CD4-positive, alpha-beta T cell treated with Interleukin-1 beta for 1 hour (primary cell): Measurements from ENCODE around the gene SRCIN1.
"Not testable (repeated sequence)": the region's sequence is repeated elsewhere in the genome, so short reads cannot be mapped to it uniquely, and the experiment has no call there.

Source experiments
- DNase-seq, 2 donors: peaks; one replicate each; pipeline ENCODE4 v3.0.0-alpha.2; 2020 to 2022

SRCIN1 gene, protein sequence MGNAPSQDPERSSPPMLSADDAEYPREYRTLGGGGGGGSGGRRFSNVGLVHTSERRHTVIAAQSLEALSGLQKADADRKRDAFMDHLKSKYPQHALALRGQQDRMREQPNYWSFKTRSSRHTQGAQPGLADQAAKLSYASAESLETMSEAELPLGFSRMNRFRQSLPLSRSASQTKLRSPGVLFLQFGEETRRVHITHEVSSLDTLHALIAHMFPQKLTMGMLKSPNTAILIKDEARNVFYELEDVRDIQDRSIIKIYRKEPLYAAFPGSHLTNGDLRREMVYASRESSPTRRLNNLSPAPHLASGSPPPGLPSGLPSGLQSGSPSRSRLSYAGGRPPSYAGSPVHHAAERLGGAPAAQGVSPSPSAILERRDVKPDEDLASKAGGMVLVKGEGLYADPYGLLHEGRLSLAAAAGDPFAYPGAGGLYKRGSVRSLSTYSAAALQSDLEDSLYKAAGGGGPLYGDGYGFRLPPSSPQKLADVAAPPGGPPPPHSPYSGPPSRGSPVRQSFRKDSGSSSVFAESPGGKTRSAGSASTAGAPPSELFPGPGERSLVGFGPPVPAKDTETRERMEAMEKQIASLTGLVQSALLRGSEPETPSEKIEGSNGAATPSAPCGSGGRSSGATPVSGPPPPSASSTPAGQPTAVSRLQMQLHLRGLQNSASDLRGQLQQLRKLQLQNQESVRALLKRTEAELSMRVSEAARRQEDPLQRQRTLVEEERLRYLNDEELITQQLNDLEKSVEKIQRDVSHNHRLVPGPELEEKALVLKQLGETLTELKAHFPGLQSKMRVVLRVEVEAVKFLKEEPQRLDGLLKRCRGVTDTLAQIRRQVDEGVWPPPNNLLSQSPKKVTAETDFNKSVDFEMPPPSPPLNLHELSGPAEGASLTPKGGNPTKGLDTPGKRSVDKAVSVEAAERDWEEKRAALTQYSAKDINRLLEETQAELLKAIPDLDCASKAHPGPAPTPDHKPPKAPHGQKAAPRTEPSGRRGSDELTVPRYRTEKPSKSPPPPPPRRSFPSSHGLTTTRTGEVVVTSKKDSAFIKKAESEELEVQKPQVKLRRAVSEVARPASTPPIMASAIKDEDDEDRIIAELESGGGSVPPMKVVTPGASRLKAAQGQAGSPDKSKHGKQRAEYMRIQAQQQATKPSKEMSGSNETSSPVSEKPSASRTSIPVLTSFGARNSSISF

DNA sequence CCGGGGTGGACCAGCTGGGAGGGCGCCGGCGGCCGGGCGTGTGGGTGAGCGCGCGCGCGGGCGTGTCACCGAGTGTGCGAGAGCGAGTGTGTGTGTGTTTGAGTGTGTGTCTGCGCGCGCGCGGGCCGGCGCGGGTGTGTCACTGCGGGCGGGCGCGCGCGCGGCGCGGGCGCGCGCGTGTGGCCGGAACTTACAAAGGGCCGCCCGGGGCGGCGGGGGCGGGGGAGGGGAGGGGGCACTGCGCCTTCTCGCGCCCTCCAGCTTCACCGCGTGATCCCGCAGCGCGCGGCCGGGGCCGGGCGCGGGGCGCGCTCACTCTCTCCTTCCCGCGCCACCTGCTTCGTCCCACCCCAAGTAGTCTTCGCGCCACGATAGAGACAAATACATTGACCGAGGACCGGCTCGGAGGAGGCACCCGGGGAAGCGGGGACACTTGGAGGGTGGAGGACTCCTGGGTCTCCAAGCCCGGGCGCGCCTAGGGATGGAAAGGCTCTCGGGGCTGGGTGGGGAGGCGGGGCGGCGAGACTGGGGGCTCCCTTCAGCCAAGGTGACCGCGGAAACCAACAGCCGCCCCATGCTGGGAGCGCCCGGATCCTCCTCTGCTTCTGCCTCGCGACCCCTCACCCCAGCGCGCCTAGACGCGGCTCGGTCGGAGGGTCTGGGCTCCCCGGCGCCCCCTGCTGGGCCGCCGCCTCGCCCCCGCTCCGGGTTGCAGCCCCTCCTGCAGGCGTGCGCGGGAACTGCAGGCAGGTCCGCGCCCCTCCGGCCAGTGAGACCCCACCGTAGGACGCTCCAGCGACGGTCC, at the start of gene SRCIN1:
SRCIN1 (minus strand) TSS at position 112 of the 805 bp plus-strand sequence. CDS start 247 bp downstream, outside the sequence.
- peak; percentile 59 to 61 for DNase-seq

DNA sequence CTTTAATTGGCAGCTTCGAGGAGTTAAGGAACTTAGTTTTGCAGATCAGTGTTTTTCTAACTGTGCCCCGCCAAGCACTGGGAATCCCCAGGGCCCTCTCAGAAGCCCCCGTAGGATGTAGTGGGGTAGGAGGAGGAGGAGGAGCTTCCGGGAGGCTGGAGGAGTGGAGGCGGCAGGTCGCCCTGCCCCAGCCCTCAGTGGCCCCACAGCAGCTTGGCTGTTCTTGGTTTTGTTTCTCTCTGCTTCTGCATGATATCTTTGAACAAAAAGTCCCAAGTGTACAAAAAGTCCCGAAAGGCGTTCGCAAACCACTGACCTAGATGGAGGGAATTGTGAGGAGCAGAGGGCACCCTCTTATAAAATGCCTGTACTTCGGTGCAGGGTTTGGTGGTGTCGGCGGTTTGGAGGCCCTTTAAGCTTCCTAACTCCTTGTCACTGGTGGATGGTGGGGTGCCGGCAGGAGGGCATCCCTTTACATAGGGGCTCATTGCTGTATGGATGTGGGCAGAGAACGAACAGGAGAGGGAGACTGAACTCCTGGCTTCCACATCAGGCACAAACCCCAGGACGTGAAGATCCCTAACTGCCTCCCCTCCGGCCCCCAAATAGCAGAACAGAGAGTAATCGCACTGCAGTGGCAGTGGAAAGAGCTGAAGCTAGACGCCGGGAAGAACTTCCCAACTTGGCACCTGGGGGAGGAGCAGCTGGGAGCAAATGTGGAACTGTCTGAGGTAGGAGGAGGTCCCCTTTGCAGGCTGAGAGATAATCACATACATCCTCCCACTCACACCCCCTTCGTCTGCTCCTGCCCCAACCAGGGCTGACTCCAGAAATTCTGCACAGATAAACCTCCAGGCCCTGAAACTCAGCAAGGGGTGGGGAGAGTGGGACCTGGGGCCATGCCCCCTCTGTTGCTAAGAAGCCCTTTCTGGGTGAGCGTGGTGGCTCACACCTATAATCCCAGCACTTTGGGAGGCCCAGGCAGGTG, 49.0 kb upstream of the SRCIN1 start:
- DNase-seq, result no peak

DNA sequence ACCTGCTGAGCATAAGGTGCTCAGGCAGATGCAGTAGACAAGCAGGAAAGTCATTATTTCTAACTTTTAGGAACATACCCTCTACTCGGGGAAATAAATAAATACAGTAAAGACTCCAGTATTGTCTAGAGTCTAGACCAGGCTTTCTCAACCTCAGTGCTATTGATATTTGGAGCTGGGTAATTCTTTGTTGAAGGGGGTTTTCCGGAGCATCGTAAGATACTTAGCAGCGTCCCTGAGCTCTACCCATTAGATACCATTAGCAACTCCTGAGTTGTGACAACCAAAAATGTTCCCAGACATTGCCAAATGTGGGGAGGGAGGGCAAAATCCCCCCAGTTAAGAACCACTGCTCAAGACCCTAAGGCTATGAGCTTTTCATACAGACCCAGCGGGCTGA, 47.9 kb upstream of the SRCIN1 start:
- no peak for DNase-seq

DNA sequence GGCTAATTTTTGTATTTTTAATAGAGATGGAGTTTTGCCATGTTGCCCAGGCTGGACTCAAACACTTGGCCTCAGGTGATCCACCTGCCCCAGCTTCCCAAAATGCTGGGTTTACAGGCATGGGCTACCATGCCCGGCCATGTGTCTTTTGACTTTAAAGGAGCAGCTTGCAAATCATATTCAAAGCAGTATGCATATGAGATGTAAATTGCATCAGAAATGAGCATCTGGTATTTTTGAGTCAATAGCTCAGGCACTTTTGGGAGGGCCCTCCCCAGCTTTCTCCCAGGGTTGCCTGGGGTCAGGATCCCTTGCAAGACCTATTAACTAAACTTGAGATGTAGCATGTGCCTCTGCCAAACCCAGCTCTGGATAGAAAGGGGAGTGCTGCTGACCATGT, 47.5 kb upstream of the SRCIN1 start:
- DNase-seq, result no peak

DNA sequence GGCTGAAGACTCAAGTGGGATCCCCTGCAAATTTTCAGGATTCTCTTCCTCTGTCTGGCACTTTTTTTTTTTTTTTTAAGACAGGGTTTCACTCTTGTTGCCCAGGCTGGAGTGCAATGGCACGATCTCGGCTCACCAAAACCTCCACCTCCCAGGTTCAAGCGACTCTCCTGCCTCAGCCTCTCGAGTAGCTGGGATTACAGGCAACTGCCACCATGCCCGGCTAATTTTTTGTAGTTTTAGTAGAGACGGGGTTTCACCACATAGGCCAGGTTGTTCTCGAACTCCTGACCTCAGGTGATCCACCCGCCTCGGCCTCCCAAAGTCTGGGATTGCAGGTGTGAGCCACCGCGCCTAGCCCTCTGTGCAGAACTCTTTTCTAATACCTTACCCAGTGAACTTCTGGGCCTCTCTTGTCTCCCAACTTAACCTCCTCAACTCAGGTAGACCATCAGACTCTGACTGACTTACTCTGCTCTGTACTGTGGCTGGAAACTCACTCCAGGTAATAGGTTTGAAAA, 45.0 kb upstream of the SRCIN1 start:
- not testable (repeated sequence) for DNase-seq

DNA sequence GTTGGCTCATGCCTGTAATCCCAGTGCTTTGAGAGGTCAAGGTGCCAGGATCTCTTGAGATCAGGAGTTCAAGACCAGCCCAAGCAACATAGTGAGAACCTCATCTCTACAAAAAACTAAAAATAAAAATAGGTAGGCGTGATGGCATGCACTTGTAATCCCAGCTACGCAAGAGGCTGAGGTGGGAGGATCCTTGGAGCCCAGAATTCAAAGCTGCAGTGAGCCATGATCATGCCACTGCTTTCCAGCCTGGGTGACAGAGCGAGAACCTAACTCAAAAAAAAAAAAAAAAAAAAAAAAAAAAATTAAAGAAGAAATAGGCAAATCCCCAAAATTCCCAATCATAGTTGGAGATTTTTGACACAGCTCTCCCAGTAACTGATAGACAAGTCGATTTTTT, 32.2 kb upstream of the SRCIN1 start:
- DNase-seq, result no peak

DNA sequence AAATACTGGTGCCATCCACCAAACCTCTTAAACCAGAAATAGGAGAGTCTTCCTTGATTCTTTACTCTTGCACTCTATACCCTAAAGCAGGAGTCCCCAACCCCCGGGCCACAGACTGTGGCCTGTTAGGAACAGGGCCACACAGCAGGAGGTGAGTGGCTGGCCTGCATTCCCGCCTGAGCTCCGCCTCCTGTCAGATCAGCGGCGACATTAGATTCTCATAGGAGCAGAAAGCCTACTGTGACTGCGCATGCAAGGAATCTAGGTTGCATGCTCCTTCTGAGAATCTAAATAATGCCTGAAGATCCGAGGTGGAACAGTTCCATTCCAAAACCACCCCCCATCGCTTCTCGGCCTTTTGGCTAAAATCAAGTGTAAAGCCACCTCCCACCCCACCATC, 30.3 kb upstream of the SRCIN1 start:
- DNase-seq, result no peak

DNA sequence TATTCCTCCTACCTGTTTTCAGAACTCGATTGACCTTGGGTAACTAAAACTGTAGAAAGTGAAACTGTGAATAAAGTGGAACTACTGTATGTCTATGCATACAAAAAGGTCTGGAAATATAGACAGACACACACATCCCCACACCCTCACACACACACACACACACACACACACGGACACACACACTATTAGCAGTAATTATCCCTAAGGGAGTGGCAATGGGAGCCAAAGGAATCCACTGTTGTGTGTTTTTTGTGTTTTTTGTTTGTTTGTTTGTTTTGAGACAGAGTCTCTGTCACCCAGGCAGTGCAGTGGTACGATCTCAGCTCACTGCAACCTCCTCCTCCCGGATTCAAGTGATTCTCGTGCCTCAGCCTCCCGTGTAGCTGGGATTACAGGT, 26.6 kb upstream of the SRCIN1 start:
- no peak for DNase-seq

DNA sequence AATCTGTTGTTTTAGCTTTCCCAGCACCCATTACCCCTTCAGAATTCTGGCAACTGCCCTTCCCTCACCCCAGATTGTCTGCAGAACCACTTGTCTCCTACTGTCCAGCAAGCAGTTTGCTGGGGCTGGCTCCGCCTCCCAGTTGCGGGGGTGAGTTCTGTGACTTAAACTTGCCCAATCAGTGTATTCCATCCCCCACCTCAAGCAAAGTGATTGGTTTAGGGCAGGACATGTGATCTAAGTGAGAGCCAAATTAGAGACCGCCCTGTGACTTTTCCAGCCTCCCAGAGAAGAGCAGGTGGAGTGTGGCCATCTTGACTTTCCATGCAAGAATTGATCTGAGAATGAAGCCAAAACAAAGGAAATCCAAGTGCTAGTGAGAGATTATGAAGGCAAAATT, 22.7 kb upstream of the SRCIN1 start:
- DNase-seq, result no peak

DNA sequence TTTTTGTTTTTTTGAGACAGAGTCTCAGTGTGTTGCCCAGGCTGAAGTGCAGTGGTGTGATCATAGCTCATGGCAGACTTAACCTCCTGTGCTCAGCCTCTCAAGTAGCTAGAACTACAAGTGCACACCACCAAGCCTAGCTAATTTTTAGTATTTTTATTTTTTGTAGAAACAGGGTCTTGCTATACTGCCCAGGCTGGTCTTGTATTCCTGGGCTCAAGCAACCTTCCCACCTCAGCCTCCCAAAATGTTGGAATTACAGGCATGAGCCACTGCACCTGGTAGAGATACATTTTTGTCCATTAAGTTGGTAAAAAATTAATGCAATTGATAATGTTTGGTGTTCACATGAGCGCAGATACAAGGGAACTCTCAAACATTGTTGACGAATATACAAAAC, 22.2 kb upstream of the SRCIN1 start:
- DNase-seq, result no peak

DNA sequence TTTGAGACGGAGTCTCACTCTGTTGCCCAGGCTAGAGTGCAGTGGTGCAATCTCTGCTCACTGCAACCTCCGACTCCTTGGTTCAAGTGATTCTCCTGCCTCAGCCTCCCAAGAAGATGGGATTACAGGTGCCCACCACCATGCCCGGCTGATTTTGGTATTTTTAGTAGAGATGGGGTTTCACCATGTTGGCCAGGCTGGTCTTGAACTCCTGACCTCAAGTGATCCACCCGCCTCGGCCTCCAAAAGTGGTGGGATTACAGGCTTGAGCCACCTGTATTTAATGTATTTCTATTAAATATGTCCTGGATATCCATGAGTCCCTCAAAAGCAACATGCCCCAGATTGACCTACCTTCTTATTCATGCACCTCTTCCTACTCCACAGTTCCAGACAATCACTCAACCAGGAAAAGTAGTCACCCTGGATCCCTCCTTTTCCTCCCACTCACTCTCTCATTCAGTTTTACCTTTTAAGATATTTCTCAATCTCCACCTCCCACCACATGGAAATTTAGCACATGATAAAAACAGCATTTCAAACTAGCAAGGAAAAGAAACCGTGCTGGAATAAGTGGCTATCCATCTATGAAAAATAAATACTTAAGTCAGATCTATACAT, 21.0 kb upstream of the SRCIN1 start:
- DNase-seq, result not testable (repeated sequence)

DNA sequence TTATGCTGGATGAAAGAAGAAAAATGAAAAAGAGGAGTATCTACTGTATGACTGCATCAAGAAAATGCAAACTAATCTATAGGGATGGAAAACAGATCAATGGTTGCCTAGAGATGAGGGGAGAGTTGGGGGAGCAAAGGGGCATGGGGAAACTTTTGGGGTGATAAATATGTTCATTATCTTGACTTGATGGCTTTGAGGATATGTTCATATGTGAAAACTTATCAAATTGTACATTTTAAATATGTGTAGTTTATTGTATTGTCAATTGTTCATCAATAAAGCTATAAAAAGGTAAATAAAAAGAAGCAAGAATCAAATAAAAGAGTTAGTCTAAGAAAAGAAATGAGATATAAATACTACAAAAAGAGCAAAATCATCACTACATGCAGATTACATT, 19.7 kb upstream of the SRCIN1 start:
- no peak for DNase-seq

DNA sequence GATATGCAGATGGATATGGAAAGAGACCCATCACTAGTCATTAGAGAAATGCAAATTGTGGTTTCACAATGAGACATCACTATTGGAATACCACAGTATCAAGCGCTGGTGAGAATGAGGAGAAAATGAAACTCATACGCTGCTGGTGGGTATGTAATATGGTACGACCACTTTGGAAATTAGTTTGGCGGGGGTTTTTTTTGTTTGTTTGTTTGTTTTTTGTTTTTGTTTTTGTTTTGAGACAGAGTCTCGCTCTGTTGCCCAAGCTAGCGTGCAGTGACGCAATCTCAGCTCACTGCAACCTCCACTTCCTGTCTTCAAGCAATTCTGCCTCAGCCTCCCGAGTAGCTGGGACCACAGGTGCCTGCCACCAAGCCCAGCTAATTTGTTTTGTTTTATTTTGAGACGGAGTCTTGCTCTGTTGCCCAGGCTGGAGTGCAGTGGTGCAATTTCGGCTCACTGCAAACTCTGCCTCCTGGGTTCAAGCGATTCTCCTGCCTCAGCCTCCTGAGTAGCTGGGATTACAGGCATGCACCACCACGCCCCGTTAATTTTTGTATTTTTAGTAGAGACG, 19.1 kb upstream of the SRCIN1 start:
- DNase-seq, result peak in 1 of 2 donors; percentile 12

DNA sequence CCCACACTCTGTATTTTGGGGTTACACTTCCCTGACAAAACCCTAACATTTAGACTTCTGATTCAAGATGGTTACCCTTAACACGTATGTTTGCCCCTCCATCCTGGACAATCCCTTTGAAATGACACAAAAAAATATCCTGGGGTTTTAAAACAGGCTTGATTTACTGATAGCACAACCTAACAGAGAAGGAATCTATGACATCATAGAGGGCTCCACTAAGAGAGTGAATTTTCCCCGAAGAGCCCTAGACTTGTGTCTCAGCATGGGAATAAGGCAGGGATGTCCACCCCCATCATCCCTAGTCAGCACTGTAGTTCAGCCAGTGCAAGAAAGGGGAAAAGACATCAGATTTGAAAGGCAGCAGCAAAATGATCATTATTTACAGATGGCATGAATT, 15.8 kb upstream of the SRCIN1 start:
- no peak for DNase-seq

DNA sequence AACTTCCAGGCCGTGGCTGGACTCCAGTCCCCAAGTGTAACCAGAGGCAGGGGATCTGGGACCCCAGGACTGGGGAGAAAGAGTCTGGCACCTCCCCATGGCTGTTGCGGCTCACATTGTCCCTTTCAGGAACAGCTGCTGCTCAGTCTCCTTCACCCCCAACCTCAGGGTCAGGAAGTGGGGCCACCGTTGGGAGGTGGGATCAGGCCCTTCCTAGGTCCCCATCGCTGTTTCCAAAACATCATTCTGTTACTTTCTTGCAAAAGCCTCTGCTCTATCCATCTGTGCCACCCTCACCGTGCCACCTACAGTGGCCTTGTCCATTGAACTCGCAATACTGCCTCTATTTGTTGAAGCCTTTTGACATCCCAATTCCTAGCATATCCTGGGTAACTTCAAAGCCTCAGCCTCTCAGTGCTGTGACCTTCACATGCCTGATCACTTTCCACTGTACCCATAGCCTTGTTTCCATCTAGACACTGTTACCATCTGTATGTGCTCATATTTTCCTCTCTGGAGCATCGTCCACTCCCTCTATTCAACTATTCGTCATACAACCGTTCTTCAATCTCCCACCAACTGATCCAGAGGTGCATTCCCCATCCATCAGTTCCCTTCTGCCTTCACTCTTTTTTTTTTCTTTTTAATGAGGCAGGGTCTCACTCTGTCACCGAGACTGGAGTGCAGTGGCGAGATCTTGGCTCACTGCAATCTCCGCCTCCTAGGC, 15.0 kb upstream of the SRCIN1 start:
- no peak for DNase-seq

DNA sequence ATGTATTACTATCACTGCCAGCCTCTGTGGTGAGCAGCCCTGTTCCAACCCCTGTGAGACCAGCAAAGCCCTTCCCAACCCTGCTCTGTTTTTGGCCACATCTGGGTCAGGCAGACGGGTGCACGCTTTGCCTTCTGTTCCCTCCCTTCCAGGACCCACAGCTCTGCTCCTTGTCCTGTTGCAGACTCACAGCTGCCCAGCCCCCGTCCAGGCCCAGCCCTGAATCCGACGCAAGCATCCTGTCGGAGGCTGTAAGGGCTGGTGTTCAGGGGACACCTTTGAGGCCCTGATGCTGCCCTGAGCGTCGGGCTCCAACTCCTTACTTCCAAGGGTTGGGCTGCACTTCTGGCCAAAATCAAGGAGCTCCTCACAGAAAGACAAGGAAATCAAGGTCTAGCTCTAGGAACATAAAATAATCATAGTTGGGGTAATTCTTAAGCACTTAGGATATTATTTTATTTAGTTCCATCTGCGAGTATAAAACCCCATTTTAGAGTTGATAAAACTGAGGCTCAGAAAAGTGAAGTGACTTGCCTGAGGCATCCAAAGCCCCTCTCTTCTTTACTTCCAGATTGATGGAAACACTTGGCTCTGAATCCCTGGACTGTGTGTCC, 14.3 kb upstream of the SRCIN1 start:
- DNase-seq, result no peak

DNA sequence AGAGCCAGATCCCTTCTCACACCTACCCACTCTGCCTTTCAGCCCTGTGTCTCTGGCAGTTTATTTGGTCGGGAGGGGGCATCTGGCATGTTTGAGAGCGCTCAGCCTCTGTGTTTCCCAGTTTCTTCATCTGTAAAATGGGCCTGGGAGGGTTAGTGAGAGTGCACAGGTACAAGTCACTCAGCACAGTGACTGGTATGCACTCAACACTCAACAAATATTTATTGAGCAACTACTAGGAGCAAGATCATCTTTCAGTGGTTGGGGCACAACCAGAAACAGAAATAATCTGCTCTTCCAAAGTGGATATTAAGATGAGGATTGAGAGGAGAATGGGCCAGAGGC, 13.7 kb upstream of the SRCIN1 start:
- DNase-seq, result no peak

DNA sequence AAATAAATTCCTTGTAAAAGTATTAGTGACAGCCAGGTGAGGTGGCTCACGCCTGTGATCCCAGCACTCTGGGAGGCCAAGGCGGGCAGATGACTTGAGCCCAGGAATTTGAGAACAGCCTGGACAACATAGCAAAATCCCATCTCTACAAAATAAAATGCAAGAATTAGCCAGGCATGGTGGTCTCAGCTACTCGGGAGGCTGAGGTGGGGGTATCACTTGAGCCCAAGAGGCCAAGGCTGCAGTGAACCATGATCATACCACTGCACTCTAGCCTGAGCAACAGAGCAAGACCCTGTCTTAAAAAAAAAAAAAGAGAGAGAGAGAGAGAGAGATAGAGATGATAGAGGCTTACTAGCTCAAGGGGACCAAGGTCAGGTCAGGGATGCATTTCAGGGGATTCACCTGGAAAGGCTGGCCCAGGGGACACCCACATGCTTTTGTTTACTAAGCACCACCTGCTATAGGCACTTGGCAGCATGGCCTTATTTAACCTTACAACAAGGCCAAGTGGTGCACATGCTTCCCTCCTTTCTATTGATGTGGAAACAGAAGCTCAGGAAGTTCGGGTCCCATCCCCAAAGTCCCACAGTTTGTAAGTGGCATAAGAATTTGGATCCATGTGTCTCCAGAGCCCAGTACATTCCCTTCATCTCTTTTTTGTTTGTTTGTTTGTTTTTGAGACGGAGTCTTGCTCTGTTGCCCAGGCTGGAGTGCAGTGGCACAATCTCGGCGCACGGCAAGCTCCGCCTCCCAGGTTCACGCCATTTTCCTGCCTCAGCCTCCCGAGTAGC, 12.4 kb upstream of the SRCIN1 start:
- no peak for DNase-seq
